ENCODE data around the gene SCYGR2. TPM values are rescaled to one million over a fixed set of nuclear protein-coding genes. Genes with fewer than 3 reads are reported as not detected.
"Not testable (repeated sequence)": the region's sequence is repeated elsewhere in the genome, so short reads cannot be mapped to it uniquely, and the experiment has no call there.

The SCYGR2 gene, protein sequence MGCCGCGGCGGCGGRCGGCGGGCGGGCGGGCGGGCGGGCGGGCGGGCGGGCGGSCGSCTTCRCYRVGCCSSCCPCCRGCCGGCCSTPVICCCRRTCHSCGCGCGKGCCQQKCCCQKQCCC
- not detected in 2 replicates for total RNA-seq

GRCh38 chr2:227598835-227599503, at the start of gene SCYGR2:
Gene SCYGR2, plus strand, starts transcription at chr2:227598893. Its CDS starts 0 bp downstream, at chr2:227598893.
- H3K36me3 Mint-ChIP-seq (ENCODE audit: low read depth); intact Hi-C loops (cut with micrococcal nuclease); H3K4me3 Mint-ChIP-seq; DNase-seq; POLR2A ChIA-PET; H3K9me3 Mint-ChIP-seq; ATAC-seq (ENCODE audit: low read depth); H3K27ac Mint-ChIP-seq; H3K4me1 Mint-ChIP-seq: not testable (repeated sequence)
- H3K27me3 Mint-ChIP-seq, result peaks cover 34% of the 10 kb centered on the region
- CTCF ChIA-PET, result interaction anchor here (0.9 kb wide), 1 partner anchor 142 kb away, joined by 4 read pairs; no protein-coding TSS in a partner anchor

DNA sequence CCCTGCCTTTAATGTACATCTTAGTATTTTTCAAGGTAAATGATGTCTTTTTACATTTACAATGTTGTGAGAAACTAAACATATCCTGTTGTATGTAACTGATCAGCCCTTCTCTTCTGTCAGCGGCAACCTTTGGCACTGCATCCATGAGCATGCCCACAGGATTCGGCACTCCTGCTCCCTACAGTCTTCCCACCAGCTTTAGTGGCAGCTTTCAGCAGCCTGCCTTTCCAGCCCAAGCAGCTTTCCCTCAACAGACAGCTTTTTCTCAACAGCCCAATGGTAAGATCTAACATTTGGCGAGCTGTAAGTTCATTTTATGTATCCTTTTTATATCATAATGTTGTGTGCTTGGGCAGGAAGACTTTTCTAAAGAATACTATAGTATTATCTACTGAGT, 46.9 kb upstream of the SCYGR2 start:
- Mint-ChIP-seq H3K36me3 (ENCODE audit: low read depth) (peaks cover 64% of the 10 kb centered on the region), H3K27me3 (no peaks in the 10 kb centered on the region), H3K27ac (no peak overlapping the region), H3K4me3 (no peak overlapping the region), H3K9me3 (no peaks in the 10 kb centered on the region), H3K4me1 (no peaks in the 10 kb centered on the region)
- intact Hi-C loops (cut with micrococcal nuclease), result no loop called here
- CTCF ChIA-PET, result no interaction called here
- POLR2A ChIA-PET, result no interaction called here
- DNase-seq (no peak), ATAC-seq (ENCODE audit: low read depth) (no peak)
- TF ChIP-seq, protein P1, sequence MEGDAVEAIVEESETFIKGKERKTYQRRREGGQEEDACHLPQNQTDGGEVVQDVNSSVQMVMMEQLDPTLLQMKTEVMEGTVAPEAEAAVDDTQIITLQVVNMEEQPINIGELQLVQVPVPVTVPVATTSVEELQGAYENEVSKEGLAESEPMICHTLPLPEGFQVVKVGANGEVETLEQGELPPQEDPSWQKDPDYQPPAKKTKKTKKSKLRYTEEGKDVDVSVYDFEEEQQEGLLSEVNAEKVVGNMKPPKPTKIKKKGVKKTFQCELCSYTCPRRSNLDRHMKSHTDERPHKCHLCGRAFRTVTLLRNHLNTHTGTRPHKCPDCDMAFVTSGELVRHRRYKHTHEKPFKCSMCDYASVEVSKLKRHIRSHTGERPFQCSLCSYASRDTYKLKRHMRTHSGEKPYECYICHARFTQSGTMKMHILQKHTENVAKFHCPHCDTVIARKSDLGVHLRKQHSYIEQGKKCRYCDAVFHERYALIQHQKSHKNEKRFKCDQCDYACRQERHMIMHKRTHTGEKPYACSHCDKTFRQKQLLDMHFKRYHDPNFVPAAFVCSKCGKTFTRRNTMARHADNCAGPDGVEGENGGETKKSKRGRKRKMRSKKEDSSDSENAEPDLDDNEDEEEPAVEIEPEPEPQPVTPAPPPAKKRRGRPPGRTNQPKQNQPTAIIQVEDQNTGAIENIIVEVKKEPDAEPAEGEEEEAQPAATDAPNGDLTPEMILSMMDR (IDR thresholded peaks at IDR 0.05), result no peak

- TF ChIP-seq, protein P1 (IDR thresholded peaks at IDR 0.05), result no peak
- no peak for DNase-seq
- intact Hi-C loops (cut with micrococcal nuclease), result no loop called here
- Mint-ChIP-seq H3K27ac (no peak overlapping the region), H3K9me3 (no peaks in the 10 kb centered on the region), H3K4me3 (no peak overlapping the region), H3K4me1 (no peaks in the 10 kb centered on the region), H3K36me3 (ENCODE audit: low read depth) (peaks cover 17% of the 10 kb centered on the region), H3K27me3 (no peaks in the 10 kb centered on the region)
- no peak for ATAC-seq (ENCODE audit: low read depth)
- ChIA-PET CTCF (no interaction called here), POLR2A (no interaction called here)
Measured at GRCh38 chr2:227562581-227562980, 36.1 kb upstream of the SCYGR2 start.

DNA sequence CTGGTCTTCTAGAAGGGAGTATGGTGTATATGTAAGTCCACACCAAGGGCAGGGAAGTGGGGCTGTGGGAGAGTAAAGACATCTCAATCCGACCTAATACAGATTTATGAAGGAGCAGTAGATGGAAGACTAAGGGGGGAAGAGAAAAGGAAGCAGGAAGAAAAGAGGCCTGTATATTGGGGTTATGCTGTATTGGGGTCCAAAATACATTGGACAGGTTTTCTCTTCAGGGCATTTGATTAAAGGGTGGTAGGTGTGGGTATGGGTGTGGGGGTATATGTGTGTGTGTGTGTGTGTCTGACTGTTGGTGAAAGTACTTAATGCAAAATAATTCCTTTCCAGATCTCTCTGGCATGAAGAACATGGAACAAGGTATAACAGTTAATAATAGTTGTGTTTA, 33.6 kb upstream of the SCYGR2 start:
- Mint-ChIP-seq H3K9me3 (no peaks in the 10 kb centered on the region), H3K27ac (no peak overlapping the region), H3K36me3 (ENCODE audit: low read depth) (peaks cover 7% of the 10 kb centered on the region), H3K27me3 (no peaks in the 10 kb centered on the region), H3K4me1 (no peaks in the 10 kb centered on the region), H3K4me3 (no peak overlapping the region)
- CTCF ChIA-PET, result no interaction called here
- TF ChIP-seq, protein P1 (IDR thresholded peaks at IDR 0.05), result no peak
- POLR2A ChIA-PET, result no interaction called here
- DNase-seq (no peak), ATAC-seq (ENCODE audit: low read depth) (no peak)
- intact Hi-C loops (cut with micrococcal nuclease), result no loop called here

GRCh38 chr2:227566012-227566411, 32.7 kb upstream of the SCYGR2 start:
- Mint-ChIP-seq H3K4me3 (no peak overlapping the region), H3K36me3 (ENCODE audit: low read depth) (peaks cover 4% of the 10 kb centered on the region), H3K27ac (no peak overlapping the region), H3K4me1 (no peaks in the 10 kb centered on the region), H3K9me3 (no peaks in the 10 kb centered on the region), H3K27me3 (no peaks in the 10 kb centered on the region)
- TF ChIP-seq, protein P1 (IDR thresholded peaks at IDR 0.05), result no peak
- POLR2A ChIA-PET, result interaction anchor here (0.6 kb wide), 1 partner anchor 10 kb away, joined by 4 read pairs; no protein-coding TSS in a partner anchor
- no peak for ATAC-seq (ENCODE audit: low read depth)
- intact Hi-C loops (cut with micrococcal nuclease), result no loop called here
- DNase-seq, result no peak
- CTCF ChIA-PET, result no interaction called here

DNA sequence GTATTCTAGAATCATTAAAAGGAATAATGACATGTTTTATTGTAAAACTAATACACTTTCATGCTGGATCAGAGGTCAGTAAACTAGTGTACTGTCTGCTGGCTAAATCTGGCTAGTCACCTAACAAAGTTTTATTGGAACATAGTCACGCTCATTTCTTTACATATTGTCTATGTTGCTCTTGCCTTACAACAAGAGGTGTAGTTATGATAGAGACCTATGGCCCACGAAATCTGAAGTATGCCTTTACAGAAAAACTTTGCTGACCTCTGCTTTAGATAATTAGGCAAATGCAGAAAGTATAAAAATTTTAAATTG, 29.9 kb upstream of the SCYGR2 start:
- ChIA-PET POLR2A (no interaction called here), CTCF (no interaction called here)
- intact Hi-C loops (cut with micrococcal nuclease), result no loop called here
- H3K27me3 Mint-ChIP-seq, result no peaks in the 10 kb centered on the region
- H3K4me3 Mint-ChIP-seq, result no peak overlapping the region
- no peak overlapping the region for H3K27ac Mint-ChIP-seq
- no peak for ATAC-seq (ENCODE audit: low read depth)
- H3K9me3 Mint-ChIP-seq, result no peaks in the 10 kb centered on the region
- no peaks in the 10 kb centered on the region for H3K36me3 Mint-ChIP-seq (ENCODE audit: low read depth)
- TF ChIP-seq, protein P1 (IDR thresholded peaks at IDR 0.05), result no peak
- no peak for DNase-seq
- no peaks in the 10 kb centered on the region for H3K4me1 Mint-ChIP-seq

Measured in activated B cell treated with CpG ODN at 0.5 μM for 24 hours (primary cell).